ENCODE data around the gene C14orf132. TPM values are rescaled to one million over a fixed set of nuclear protein-coding genes. Genes with fewer than 3 reads are reported as not detected.

Gene C14orf132
- polyA plus RNA-seq, 1 donor: 30.2 TPM

DNA sequence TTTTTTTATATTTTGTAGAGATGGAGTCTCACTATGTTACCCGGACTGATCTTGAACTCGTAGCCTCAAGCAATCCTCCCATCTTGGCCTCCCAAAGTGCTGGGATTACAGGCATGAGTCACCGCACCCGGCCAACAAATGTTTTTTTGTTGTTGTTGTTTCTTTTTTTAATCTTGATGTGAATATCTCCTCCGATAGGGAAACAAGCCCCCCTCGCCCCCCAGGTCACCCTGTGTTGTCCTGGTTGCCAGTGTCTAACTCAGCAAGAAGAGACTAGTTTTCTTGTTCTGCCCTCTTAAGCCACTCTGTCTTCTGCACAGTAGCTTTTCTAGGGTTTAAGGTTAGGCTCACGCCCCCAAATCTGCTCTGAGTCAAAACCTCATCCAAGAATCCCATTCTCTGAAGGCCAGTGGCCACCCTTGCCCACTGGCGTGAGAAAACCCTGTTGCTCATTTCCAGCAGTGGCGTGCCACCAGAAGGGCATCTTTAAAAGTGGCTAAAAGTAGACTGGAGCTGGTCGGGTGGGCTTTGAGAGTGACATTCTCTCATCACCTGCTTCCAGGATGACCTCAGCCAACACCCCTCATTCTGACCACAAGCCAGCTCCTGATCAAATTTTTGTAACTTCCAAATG lies 42.7 kb downstream of the C14orf132 start:
- no peak for DNase-seq

DNA sequence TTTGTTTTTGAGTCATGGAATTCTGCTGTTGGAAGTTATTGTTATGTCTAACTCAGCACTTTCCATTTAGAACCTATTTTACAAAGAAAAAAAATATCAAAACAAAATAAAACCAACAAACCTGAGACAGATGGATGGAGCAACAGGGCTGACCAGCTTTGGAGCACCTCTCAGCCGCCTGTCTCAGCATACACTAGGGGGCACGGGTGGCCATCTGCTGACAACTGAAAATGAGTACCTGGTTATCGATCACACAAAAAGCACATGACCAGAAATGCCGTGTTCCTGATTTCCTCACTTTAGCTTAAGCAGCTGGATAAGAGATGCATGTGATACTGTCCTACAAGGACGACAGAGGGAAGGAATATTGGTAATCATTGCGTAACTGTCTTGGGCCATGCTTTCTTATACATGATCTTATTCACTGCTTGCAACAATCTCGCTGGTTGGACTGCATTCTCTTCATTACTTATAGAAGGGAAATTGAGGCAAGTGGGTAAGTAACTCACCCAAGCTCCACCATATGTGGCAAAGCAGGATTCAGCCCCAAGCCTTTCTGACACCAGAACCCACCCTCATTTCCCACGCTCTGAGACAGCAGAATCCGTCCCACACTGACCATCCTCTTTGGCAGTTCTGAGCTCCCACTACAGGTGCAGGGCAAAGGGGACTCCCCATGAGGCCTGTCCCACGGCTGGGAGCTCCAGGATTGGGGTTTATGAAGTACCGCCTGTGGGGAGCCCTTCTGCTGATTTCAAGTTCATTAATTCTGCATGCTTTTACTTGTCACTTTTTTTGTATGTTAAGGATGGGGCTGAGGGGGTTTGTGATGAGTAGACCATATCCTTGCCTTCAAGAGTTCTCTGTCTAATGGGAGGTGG lies 43.5 kb downstream of the C14orf132 start:
- no peak for DNase-seq

DNA sequence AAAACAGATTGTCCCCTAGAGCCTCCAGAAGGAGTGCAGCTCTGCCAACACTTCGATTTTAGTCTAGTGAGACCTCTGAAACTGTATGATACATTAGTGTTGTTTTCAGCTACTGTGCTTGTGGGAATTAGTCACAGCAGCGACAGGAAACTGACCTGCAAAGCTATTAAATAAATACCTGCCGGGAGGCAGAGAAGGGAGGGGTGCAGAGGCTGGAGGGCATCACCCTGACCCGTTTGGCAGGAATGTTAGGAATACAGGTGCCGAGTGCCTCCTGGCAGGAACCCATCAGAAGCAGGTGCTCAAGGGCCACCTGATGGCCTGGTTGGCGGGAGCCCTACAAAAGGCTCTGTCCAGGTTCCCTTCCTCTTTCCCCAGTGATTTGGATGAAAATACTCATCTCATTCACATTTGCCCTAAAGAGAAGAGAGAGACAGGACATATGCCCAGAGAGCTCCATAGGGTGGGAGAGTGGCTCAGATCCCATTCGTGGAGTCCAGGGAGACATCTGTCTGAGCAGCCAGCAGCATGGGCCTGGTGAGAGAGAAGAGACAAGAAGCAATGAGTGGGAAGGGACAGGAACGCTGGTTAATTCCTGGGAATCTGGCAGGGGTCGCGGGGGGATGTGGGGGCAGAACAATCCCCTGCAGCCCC lies 44.6 kb downstream of the C14orf132 start:
- DNase-seq: no peak

DNA sequence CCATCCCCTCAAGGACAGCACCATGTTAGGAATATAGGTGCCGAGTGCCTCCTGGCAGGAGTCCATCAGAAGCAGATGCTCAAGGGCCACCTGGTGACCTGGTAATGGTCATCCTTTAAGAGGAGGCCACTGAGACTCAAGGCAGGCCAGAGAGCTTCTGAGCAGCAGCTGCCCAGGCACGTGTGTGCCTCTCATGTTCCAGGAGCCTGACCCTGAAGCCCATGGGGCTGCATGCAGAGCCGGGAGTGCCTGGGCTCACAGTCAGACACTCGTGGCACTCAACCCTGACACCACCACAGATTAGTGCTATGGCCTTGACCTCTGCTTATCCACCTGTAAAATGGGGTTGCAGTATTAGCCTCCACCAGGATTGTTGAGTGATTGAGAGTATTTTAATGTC lies 45.6 kb downstream of the C14orf132 start:
- DNase-seq: no peak

DNA sequence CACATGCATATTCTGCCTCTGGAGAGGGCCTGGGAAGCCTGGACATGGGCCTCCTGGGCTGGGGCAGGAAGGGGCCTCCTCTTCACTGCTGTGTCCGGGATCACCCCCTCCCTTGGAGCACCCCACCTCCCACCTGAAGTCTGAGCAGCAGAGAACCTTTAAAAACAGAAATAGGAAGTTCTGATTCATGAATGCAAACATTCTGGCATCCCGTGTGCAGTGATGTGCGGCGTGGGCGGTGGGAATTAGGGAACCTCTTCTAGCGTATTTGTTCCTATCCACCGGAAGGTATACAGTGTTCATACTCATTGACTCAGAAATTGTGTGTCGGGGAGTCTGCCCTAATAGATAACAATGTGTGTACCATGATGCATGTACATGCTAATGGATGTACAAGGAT lies 46.2 kb downstream of the C14orf132 start:
- no peak for DNase-seq

DNA sequence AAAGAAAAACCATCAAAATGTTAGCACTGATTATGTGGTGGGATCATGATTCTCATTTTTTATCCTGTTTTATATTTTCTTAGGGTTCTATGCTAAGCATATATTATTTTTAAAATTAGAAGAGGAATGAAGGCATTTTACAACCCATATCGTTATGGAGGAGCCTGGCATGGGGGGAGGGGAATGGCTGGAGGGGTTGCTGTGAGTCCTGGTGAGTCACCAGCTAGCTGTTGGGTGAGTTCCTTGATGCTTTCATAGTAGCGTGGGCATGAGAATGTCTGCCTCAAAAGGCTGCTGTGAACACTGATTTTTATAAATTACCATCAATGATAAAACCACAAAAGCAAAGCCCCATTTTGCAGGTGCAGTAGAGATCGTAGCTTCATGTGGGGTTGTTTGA lies 46.9 kb downstream of the C14orf132 start:
- DNase-seq: no peak

DNA sequence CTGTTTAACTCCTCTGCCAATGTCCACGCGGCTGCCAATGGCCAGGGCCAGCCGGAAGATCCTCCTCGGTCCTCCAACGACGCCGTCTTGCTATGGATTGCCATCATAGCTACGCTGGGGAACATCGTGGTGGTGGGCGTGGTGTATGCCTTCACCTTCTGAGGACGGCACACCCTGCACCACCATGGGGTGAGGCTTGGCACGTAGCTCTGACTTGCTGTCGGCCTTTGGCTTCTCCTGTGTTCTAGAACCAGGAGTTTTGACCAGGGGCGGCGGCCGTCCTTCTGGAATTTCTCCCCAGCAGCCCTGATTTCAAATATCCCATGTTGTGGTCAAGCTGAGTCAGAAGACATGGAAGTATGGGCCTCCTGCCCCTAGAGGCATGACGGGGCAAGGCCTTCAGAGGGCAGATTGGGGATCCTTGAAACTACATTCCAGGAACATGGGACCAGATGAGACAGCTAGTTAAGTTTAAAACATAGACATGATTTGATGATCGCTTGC lies 47.5 kb downstream of the C14orf132 start:
- no peak for DNase-seq

DNA sequence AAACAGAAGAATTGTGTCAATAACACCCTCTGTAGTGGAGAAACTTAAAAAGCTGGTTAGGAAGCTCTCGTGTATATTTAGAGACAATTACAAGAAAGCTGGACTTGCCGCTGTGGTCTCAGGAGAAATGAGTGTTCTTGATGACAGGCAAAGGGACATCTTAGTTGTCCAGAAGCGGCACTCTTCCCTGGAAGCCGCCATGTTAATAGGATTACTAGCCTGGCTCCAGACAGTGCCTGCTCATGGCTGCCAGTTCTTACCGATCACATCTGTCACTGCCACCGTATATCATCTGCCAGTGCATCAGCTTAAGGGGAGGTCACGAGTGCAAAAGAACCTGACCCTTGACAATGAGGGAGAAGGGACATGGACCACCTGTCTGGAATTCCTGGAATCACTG lies 48.9 kb downstream of the C14orf132 start:
- DNase-seq: no peak

DNA sequence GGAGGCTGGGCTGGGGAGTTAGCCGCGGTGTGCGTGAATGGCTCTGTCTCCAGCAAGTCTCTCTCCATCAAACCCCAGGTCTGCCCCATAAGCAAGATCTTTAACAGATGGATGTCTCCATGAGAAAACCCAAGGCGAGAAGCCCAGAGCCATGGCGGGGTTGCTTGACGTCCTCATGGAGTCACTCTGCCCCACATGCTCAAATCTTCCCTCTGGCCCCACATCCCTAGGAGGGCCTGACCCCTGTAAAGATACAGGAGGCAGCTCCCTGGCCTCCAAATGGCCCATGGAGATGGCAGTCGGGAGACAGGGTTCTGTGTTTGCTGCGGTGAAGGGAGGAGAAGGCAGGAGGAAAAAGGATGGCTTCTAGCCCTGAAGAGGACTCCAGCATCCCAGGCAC lies 49.3 kb downstream of the C14orf132 start:
- no peak for DNase-seq

DNA sequence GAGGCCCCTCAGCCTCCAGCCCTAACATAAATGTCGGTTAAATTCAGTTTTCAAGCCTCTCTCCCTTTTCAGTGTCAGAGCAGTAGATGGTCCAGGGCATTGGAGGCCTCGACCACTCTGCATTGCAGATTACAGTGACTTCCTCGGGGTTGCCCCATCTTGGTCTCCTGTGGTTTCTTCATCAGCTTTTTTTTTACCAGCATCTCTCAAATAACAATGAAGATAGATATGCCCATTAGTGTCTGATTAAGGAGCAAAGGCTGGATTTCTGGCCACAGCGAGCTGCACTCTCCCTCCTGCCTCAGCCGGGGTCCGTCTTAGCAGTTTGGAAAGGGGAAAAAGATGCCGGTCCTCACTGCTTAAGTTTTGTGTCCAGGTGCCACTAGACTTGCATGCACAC lies 49.7 kb downstream of the C14orf132 start:
- no peak for DNase-seq

DNA sequence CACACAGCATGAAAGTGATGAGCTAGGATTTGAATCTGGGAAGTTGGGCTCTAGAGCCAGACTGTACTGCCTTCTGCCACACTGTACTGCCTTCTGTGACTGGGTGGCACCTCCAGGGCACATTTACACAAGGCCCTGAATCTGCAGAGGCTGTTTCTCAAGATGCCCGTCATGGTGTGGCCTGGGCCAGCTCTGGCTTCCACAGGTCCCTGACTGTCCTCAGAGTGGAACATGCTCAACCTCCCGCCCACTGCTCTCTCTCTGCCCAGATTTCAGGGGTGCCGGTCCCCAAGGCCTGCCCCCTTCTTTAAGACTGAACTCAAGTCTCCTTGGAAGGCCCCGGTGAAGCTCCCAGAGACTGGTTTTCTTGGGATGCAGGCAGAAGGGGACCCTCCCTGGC lies 50.2 kb downstream of the C14orf132 start:
- no peak for DNase-seq

DNA sequence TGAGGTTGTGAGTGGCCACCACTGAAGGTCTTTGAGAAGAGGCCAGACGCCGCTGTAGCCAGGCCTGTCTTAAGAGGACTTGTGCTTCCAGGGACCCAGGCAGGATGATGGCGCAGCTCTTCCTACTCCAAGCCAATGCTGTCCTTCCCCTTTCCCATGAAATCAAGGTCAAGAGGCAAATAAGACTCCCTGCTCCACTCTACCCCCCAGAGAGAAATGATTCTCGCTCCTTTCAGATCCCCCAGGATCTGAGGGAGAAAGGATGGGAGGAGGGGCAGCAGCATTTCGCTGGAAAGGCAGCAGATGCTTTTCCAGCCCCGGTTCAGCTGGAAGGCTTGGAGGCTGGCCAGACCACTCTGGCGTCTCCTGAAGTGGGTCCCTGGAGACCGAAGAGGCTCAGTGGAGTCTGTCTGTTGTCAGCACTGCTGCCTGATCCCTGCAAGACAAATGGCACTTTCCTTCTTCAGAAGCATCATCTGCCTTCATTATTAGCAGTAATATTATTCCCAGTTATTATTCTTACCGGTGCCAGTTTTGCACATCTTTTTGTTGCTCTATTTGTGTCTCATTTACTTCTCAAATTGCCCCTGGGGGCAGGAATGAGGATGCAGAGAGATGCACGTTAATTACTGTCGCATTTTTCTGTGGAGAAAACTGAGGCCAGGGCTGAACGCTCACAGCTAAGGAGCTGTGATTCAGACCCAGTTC lies 51.4 kb downstream of the C14orf132 start:
- no peak for DNase-seq

DNA sequence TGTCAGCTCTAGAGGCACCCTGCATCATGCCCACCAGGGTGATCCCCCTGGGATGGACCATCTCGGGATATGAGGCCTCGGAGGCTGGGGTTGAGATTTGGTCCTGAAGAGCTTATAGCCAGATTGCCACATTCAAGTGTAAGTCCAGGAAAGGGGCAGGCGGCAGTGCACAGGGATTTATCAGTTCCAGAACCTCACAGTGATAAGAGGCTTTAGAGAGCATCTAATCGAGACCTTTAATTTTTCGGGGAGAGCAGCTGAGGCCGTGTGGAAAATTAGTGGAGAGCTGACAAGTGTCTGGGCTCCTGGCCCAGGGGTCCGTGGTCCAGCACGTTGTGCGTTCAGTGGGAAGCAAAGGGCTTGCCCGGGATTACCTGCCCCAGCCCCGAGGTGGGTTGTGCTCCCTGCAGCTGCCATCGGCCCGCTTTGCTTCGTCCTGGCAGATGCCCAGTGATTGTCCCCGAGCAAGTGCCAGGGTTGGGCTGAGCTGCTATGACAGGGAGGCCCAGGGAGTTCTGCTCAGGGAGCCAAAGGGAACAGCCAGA lies 52.1 kb downstream of the C14orf132 start:
- DNase-seq: no peak

DNA sequence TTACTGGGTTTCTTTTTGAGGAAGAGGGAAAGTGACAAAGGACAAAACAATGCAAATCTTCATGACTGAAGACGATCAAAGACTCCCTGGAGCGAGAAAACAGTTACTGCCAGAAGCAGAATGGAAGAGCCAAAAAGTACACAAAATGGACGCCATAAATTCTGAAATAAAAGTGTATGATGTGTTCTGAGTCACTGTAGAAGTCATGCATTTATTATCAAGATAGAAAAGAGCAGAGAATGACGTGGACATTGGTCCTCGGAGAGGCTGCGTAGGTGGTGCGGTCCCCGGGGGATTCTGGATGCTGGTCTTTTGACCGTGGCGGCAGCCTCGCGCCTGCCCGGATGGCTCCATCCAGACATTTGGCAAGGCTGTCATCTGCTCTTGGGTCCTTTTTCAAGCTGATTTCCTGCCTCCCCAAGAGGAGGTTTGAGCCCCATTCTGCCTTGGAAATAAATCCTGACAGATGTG lies 52.8 kb downstream of the C14orf132 start:
- no peak for DNase-seq

DNA sequence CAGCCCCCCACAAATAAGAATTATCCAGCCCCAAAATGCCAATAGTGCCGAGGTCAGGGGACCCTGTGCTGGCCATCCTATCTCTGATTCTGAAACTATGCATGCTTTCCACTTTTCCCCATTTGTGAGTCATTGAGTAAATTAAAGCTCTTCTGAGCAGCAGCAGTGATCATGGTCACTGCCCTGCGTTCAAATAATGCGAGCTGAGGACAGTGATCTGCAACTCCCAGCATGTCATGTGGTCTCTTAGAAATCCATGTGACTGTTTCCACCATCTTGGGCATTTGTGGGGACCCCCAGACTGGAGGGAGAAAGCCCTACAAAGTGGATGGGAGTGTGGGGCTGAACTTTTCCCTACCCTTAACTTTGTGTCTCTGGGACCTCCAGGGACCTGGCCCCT lies 53.8 kb downstream of the C14orf132 start:
- no peak for DNase-seq

DNA sequence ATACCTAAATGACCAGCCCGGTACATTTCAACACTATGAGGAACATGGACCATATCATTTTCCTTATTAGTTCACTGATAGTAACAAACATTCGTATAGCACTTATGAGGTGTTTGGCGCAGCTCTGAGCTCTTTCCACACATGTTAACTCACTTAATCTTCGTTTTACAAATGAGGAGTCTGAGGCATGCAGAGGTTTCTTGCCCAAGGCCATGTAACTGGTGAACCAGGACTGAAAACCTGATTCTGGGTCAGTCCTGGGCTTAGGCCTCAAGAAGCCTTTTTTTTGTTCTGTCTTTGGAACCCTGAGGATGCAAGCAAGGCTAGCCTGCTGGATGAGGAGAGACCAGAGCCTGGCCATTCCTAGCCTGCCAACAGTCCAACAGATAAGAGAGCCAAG lies 55.0 kb downstream of the C14orf132 start:
- no peak for DNase-seq

DNA sequence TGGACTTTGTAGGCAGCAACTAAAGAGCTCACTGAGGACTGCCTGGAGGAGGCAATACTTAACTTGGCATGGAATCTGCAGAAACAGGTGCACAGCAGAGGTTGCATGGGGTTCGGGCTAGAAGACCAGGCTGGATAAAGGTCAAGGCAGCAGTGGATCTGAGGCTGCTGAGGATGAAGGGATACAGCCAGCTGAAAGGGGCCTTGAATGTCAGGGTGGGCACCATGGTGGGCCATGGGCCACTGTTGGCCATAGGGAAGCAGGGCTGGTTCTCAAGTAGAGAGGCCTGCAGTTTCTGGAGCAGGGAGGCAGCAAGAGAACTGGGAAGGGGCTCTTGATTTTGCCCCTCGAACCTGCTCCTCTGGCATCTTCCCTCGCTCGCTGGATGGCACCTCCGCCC lies 55.5 kb downstream of the C14orf132 start:
- DNase-seq: no peak

DNA sequence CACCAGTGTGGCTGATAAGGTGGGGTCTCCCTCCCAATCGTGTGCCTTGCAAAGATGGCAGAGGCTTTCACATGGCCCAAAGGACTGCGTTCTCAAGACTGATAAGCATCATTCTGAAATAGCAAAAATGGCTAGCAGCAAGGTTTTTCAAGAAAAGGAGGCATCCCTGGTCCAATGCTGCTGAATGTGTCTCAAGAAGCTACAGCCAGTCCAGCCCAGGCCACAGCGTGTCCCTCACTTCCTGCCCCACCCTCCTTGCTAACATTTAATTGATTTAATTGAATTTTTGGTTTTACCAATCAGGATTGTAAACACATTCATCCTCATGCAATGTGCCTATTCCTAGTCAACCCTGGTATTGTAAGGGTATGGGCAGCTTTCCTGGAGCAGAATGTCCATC lies 55.9 kb downstream of the C14orf132 start:
- no peak for DNase-seq

DNA sequence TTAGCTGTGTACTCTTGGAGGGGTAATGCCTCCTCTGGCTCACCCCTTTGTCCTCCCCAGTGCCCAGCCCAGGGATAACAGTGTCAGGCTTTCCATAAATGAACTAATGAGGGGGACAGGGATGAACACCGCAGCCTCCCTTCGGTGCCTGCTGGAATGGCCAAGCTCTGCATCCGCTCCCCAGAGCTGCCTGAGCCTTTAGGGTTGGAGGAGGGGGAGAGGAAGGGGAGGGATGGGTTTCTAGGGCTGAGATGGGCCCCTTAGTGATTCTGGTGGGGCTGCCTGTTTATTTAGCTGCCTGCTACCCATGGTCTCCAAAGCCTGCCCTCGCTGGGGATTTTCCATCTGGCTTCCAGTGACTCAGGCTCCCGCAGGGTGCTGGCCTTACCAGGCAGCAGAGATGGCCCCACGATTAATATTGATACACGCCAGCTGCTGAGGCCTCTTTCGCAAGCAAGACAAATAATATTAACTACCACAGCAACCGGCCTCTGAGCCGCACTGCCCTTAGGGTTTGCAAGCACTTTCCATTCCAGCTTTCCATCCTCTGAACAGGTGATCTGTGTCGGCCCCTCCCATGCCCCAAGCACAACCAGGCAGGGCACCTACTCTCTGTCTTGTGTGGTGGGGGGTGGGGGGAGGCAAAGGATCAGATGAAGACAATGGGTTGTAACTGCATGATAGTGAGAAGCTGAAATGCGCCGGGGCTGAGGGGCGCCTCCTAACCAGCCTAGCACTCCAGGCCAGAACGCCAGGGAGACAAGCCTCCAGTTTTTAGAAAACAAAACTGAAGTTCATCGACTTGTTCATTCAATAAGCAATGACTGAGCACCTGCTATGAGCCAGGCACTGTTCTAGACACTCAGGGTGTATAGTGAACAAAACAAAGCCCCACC lies 56.7 kb downstream of the C14orf132 start:
- no peak for DNase-seq

DNA sequence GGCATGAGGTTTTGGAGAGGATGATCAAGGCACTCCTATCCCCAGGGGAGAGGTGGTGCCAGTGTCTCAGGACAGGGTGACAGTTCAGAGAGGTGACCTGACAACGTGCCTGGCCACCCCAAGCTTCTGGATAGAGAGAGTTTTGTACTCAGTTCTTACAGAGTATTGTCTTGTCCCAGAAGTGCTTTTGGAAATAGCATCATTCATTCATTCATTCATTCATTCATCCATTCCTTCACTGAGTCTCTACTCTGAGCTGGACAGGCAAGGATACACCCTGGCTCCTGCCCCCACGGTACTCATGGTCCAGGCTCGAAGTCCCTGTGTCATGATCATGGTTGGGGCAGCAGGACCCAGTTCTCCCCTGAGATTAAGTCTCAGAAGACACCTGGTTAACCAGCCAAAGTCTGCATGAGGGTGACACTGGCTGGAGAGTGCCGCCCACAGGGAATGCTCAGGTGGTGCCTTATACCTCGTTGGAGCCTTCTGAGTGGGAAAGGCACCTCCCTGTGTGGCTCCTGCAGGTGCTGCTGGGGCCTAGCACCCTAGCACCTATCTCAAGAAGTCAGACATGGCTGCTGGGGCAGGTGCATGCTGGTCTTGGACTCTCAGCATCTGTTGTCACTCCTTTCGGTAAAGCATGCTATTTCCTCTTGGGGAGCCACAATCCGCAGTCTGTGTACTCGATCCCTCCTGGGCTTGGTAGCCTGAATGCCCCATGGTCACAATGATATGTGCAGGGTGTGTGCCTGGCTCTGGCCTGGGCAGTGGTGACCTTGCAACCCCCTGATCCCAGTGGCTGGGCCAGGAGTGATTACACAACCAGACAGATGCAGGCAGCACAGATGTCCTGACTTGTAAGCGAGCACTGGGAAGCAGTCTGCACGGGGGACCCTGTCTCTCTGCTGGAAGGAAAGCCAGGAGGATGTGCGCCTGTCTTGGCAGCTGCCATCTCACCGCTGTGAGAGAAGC lies 57.8 kb downstream of the C14orf132 start:
- no peak for DNase-seq

All from left kidney (tissue), 2 donors.